Hepatocyte (in vitro differentiated cells): ENCODE data around the gene RABL2A. TPM values are rescaled to one million over a fixed set of nuclear protein-coding genes. Genes with fewer than 3 reads are reported as not detected.

ENCODE experiments used
- DNase-seq: peaks from one replicate; pipeline ENCODE4 v3.0.0-alpha.2; 2016; ENCODE audit warnings: low spot score
- H2AFZ ChIP-seq: fragments of 200-600 bp; sonication (generic); 2 replicates; pipeline ENCODE4 v1.6.0; 2016; ENCODE audit warnings: antibody characterized with exemption, mild to moderate bottlenecking
- H3K27ac ChIP-seq: fragments of 200-600 bp; sonication (generic); 2 replicates; pipeline ENCODE4 v1.5.1; 2016; ENCODE audit warnings: mild to moderate bottlenecking
- H3K27me3 ChIP-seq: fragments of 200-600 bp; sonication (generic); 2 replicates; pipeline ENCODE4 v1.6.1; 2016
- H3K36me3 ChIP-seq: fragments of 200-600 bp; sonication (generic); replicated peaks from 2 replicates; pipeline ENCODE4 v1.5.1; 2016; ENCODE audit warnings: low read depth; ENCODE audit not compliant: insufficient read depth
- H3K4me1 ChIP-seq: fragments of 200-600 bp; sonication (generic); 2 replicates; pipeline ENCODE4 v1.5.1; 2016; ENCODE audit warnings: mild to moderate bottlenecking, moderate library complexity; ENCODE audit not compliant: insufficient read depth
- H3K4me2 ChIP-seq: fragments of 200-600 bp; sonication (generic); 2 replicates; pipeline ENCODE4 v1.6.0; 2016
- H3K4me3 ChIP-seq: fragments of 200-600 bp; sonication (generic); 2 replicates; pipeline ENCODE4 v1.5.1; 2016; ENCODE audit warnings: mild to moderate bottlenecking
- H3K79me2 ChIP-seq: fragments of 200-600 bp; sonication (generic); 2 replicates; pipeline ENCODE4 v1.6.0; 2017; ENCODE audit warnings: mild to moderate bottlenecking
- H3K9me2 ChIP-seq: fragments of 200-600 bp; sonication (generic); replicated peaks from 2 replicates; pipeline ENCODE4 v1.6.0; 2017; ENCODE audit warnings: mild to moderate bottlenecking; ENCODE audit not compliant: insufficient read depth
- H3K9me3 ChIP-seq: fragments of 200-600 bp; sonication (generic); 2 replicates; pipeline ENCODE4 v1.5.1; 2016; ENCODE audit warnings: low read depth, mild to moderate bottlenecking
- H4K20me1 ChIP-seq: fragments of 200-600 bp; sonication (generic); 2 replicates; pipeline ENCODE4 v1.6.0; 2016; ENCODE audit warnings: mild to moderate bottlenecking; ENCODE audit not compliant: insufficient read depth, poor library complexity, severe bottlenecking
- EZH2 ChIP-seq: fragments of 200-600 bp; sonication (generic); IDR thresholded peaks from 2 replicates; pipeline ENCODE4 v1.6.1; 2016; ENCODE audit warnings: antibody characterized with exemption, mild to moderate bottlenecking, borderline replicate concordance
- EZH2phosphoT487 ChIP-seq: fragments of 200-600 bp; sonication (generic); IDR thresholded peaks from one replicate; pipeline ENCODE4 v1.6.1; 2018; ENCODE audit warnings: antibody characterized with exemption, mild to moderate bottlenecking, low read depth, moderate library complexity; ENCODE audit not compliant: unreplicated experiment, severe bottlenecking
- WGBS: methylation state at CpG from one replicate; pipeline ENCODE4 v1.1.6; 2016; ENCODE audit warnings: low lambda C conversion rate; ENCODE audit errors: missing lambda C conversion rate; 5-methylcytosine and 5-hydroxymethylcytosine counted together
- polyA plus RNA-seq: library from polyadenylated mRNA; unstranded; fragments of >200 nt; fragmentation: Nextera tagmentation; extraction: Ambion mirVana; gene quantifications from 2 replicates; pipeline ENCODE4 v1.2.1, GENCODE V29; 2016
- total RNA-seq: library from RNA; depleted of rRNA; stranded (reverse); fragments of >200 nt; gene quantifications from 2 replicates; pipeline ENCODE4 v1.2.3, GENCODE V29; 2014
- TF ChIP-seq, protein P1 (sequence below): fragments of 200-600 bp; sonication (generic); IDR thresholded peaks from 2 replicates; pipeline ENCODE4 v1.5.1; 2016; ENCODE audit warnings: antibody characterized with exemption, mild to moderate bottlenecking; ENCODE audit not compliant: poor library complexity

RABL2A gene
- total and polyA plus RNA-seq, 2 experiments from 2014 or later = 9.3 to 15.4 TPM

DNA sequence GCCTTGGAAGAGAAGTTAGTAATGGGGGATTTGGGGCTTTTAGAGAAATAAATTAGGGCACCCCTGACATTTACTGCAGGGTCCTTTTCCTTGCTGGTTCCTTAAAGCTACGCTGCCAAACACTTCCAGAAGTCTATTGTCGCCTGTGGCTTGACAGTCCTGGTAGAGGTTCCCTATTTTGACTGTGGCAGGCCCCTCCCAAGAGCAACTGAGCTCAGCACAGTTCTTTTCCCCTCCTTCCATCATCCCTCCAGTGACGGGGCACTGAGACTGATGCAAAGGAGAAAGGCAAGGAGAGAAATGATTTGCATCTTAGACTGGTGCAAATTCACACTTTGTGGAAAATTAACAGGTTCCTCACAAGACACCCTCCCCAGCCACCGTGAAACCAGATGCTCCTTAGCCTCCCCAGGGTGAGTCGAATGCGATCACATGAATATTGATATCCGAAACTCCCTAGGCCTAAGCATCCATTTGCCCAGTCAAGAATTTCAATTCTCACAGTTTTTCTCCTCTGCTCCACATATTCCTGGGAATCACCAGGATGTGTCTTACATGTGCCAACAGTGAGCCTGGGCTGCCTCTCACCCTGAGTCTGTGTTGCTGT is 45.4 kb downstream of the RABL2A start:
- Histone ChIP-seq H3K36me3 (no peaks in the 10 kb centered on the region), H3K4me1 (no peaks in the 10 kb centered on the region), H3K27ac (no peak overlapping the region), H3K4me3 (no peak overlapping the region), H3K79me2 (no peaks in the 10 kb centered on the region), H3K9me3 (no peaks in the 10 kb centered on the region), H2AFZ (no peak overlapping the region), H3K4me2 (no peak overlapping the region), H3K9me2 (no peaks in the 10 kb centered on the region), H4K20me1 (no peaks in the 10 kb centered on the region), H3K27me3 (no peaks in the 10 kb centered on the region)
- DNase-seq = no peak
- 72% methylated on average over 7 of the region's 7 CpGs for WGBS
- TF ChIP-seq EZH2 (no peak), EZH2phosphoT487 (no peak)
- TF ChIP-seq, protein P1, sequence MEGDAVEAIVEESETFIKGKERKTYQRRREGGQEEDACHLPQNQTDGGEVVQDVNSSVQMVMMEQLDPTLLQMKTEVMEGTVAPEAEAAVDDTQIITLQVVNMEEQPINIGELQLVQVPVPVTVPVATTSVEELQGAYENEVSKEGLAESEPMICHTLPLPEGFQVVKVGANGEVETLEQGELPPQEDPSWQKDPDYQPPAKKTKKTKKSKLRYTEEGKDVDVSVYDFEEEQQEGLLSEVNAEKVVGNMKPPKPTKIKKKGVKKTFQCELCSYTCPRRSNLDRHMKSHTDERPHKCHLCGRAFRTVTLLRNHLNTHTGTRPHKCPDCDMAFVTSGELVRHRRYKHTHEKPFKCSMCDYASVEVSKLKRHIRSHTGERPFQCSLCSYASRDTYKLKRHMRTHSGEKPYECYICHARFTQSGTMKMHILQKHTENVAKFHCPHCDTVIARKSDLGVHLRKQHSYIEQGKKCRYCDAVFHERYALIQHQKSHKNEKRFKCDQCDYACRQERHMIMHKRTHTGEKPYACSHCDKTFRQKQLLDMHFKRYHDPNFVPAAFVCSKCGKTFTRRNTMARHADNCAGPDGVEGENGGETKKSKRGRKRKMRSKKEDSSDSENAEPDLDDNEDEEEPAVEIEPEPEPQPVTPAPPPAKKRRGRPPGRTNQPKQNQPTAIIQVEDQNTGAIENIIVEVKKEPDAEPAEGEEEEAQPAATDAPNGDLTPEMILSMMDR = no peak

DNA sequence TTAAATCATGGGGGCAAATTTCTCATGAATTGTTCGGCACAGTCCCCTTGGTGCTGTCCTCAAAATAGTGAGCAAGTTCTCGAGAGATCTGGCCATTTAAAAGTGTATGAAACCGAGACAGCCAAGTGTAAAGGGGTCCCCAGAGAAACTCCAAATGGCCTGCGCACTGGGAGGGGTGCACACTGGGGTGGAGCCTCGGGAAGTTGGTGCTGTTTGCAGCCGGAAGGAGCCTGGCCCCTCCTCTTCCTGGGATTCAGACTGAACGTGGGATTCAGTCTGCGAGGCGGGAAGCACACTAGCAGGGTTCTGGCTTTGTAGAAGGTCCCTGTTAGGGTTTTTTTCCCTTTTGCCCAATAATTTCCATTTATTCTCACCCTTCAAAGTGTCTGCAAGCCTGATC is 48.8 kb downstream of the RABL2A start:
- no peak overlapping the region for H2AFZ ChIP-seq
- H3K4me2 ChIP-seq = no peak overlapping the region
- TF ChIP-seq EZH2 (no peak), EZH2phosphoT487 (no peak)
- TF ChIP-seq, protein P1 = no peak

DNA sequence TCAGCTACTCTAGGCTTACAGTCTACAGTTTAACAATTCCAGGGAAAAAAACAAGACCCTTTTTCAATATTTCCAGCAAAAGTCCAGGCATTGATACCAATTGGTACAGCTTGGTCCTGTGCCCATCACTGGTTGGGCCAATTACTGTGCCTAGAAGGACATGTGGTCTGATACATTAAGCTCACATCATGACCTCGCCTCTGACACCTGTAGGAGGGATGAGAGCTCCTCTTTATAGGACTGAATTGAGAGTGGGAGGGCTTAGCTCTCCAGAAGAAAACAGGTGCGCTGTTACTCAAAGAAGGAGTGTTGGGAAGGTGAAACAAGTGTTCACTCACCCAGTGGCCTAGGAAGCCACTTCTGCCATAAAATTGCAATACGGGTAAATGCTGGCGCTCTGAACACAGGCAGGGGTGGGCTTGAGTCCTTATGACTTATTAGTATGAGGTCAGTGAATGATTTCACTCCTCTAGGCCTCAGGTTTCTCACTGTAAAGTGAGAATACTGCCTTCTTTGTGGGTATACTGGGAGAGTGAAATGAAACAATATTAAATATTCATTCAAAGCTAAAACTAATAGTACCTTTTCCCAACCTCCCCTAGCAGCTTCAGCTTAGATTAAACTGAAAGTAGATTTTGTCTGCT is 49.7 kb downstream of the RABL2A start:
- H3K9me2 ChIP-seq = no peaks in the 10 kb centered on the region
- H2AFZ ChIP-seq = no peak overlapping the region
- no peak for DNase-seq
- H3K4me2 ChIP-seq = no peak overlapping the region
- H4K20me1 ChIP-seq = no peaks in the 10 kb centered on the region
- 95% methylated on average over 4 of the region's 4 CpGs for WGBS
- TF ChIP-seq EZH2phosphoT487 = no peak
- H3K79me2 ChIP-seq = no peaks in the 10 kb centered on the region
- H3K27ac ChIP-seq = no peak overlapping the region
- no peaks in the 10 kb centered on the region for H3K27me3 ChIP-seq
- no peak overlapping the region for H3K4me3 ChIP-seq
- H3K4me1 ChIP-seq = no peaks in the 10 kb centered on the region
- no peaks in the 10 kb centered on the region for H3K9me3 ChIP-seq
- no peaks in the 10 kb centered on the region for H3K36me3 ChIP-seq

More for the DNA sequence above, 48.8 kb downstream of the RABL2A start:
- Histone ChIP-seq H3K9me3 (no peaks in the 10 kb centered on the region), H4K20me1 (no peaks in the 10 kb centered on the region), H3K9me2 (no peaks in the 10 kb centered on the region), H3K27me3 (no peaks in the 10 kb centered on the region), H3K27ac (no peak overlapping the region), H3K4me1 (no peaks in the 10 kb centered on the region), H3K79me2 (no peaks in the 10 kb centered on the region), H3K36me3 (no peaks in the 10 kb centered on the region), H3K4me3 (no peak overlapping the region)
- no peak for DNase-seq
- WGBS = 72% methylated on average over 9 of the region's 9 CpGs

DNA sequence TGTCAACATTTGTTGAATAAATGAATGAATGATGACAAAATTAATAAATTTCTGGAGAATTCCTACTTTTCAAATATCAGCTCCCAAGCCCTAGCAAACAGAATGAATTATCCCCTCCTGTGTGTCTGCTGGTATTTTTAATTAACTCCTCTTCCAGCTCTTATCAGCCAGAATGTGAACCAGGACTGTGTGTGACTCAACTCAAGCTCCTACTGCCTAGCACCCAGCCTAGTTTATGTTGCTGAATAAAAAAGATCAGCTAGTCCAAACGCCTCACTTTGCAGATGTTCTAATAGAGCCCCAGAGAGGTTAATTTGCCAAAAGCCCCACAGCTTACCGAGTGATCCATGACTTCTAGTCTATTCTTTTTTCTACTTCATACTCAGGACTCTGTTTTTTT is 50.3 kb downstream of the RABL2A start:
- TF ChIP-seq EZH2 = no peak
- TF ChIP-seq EZH2phosphoT487 = no peak
- TF ChIP-seq, protein P1 = no peak
- WGBS = 67% methylated on average over 2 of the region's 2 CpGs
- H3K9me3 ChIP-seq = no peaks in the 10 kb centered on the region
- no peaks in the 10 kb centered on the region for H3K36me3 ChIP-seq
- H4K20me1 ChIP-seq = no peaks in the 10 kb centered on the region
- H3K9me2 ChIP-seq = no peaks in the 10 kb centered on the region
- H3K27ac ChIP-seq = no peak overlapping the region
- no peak overlapping the region for H3K4me2 ChIP-seq
- H3K4me1 ChIP-seq = no peaks in the 10 kb centered on the region
- no peak for DNase-seq
- no peak overlapping the region for H2AFZ ChIP-seq
- H3K4me3 ChIP-seq = no peak overlapping the region
- H3K27me3 ChIP-seq = no peaks in the 10 kb centered on the region
- no peaks in the 10 kb centered on the region for H3K79me2 ChIP-seq
